ENCODE data around the gene FAM107B.
"Not testable (repeated sequence)": the region's sequence is repeated elsewhere in the genome, so short reads cannot be mapped to it uniquely, and the experiment has no call there.

The FAM107B gene

GRCh38 chr10:14737808-14738545 is 36.7 kb downstream of the FAM107B start:
- DNase-seq, result no peak

DNA sequence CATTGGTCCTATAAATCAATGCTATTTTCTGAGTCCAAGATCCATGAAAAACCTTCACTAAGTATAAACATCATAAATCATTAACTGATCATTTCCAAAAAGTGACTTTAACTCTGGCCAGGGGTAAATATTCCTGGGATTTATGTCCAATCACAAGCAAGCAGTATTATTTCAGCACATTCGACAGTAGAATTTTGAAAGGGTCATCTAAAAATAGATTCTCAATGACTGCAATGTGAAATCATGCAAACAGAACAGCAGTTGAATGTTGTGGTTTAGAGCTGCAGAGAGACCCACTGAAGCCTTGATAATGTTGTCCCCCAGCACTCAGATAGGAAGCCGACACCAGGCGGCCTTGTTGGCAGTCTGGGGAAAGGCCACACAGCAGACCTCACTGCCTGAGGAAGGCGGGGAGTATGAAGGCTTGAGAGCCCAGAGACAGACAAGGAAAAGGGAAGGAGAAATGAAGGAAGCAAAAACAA is 38.1 kb downstream of the FAM107B start:
- peak in 1 of 58 donors; percentile 6 for DNase-seq

GRCh38 chr10:14736043-14736442 is 38.7 kb downstream of the FAM107B start:
- DNase-seq, result no peak

DNA sequence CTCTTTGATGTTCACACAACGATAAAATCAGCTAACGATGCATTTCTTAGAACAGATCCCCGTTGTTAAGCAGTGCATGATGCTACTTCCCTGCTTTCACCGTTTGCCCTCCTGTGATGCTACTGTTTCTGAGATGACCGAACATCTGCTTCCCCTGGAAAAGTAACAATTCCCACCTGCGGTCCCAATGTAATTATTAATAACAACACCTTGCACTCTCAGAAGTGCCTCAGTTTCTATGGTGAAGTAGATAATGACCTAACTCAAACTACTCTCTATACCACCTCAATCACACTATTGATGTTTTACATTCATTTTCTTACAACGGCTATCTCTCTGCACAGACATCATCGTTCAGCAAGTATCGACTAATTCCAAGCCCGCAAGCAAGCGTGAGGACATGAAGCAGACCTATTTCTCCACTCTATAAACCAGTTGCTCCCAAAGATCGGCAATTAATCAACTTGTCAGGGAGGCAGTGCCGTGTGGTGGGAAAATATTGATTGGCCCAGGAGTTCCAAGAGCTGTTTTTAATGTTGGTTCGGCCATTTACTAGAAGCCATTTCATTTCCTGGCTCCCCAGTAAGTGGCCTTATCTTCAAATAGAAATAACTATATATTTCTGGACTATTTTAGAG is 42.7 kb downstream of the FAM107B start:
- DNase-seq, result no peak

DNA sequence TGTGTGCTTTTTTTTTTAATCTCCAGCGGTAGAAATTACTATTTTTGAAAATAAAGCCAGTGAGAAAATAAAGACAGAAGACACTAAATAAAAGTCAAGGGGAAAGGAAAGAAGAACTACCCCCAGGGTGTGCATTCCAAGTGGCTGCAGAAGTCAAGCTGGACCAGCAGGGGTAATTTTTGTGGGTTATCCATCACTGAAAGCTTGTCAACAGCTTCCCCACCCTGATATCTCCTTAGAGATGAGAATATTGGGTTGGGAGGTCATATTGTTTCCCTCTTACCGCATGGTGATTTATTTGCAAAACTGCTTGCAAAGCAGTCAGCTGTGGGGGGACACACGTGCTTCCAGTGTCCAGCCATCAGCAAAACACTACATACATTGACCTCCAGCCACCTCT is 46.4 kb downstream of the FAM107B start:
- DNase-seq, result no peak

DNA sequence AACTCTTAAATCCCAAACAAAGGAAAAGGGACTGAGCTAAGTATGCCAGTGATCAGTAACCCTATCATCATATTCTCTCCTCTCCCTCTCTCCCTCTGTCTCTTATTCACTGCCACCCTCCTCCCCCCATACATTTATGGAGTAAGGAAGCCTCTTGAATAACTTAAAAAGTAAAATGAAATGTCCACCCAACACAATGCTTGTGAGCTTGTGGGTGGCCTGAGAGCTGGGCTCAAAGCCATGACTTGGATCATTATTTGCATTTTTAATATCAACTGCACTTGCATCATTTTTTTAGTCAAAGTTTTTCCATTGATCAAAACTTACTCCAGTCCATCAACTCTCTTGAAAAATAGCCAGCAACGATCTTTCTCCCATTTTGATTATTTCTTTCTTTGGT is 46.8 kb downstream of the FAM107B start:
- no peak for DNase-seq

DNA sequence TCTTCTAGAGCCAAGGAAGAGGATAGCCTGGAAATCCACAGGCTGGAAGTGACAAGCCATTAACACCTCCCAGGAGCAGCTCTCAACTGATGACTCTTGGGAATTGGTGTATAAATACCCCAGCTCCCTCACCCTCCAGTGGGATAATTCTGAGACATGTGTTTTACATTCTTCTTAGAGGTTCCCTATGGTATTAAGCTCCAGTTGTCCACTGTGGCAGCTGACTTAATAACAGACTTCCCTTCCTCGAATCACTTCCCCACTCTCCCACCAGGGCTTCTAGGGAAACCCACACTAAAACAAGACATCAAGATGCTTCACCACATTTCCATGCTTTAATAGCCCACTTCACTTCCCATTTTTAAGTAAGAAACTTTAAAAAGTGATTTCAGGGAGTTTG is 47.2 kb downstream of the FAM107B start:
- no peak for DNase-seq

DNA sequence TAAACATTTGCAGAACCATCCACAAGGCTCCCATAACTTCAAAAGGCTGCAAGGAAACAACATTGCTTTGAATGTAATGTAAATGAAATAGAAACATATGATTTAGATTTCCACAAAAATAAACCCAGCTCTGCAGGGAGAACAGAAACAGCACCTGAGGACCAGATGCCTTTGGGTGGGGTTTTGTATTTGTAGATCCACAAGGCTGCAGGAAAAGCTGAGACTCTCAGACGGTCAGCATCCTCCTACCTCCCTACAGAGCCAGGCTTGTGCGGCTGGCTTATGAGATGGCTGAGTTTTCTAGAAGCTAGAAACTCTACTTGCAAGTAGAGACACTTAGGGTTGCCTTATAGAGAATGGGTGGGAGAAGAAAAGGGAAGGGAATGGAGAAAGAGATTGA is 49.8 kb downstream of the FAM107B start:
- no peak for DNase-seq

GRCh38 chr10:14723052-14723689 is 51.5 kb downstream of the FAM107B start:
- no peak for DNase-seq

DNA sequence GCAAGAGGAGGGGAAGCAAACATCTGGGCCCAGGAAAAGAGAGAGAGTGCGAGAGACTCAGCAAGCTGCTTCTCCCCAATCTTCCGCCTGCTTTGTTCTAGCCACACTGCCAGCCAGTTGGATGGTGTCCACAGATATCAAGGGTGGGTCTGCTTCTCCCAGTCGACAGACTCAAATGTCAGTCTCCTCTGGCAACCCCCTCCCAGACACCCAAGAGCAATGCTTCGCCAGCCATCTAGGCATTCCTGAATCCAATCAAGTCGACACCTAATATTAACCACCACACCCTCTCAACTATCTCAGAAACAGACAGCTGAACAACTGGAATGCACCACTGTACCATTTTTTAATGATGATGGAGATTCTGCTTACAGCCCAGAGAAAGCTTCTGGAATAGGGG is 57.1 kb downstream of the FAM107B start:
- no peak for DNase-seq

DNA sequence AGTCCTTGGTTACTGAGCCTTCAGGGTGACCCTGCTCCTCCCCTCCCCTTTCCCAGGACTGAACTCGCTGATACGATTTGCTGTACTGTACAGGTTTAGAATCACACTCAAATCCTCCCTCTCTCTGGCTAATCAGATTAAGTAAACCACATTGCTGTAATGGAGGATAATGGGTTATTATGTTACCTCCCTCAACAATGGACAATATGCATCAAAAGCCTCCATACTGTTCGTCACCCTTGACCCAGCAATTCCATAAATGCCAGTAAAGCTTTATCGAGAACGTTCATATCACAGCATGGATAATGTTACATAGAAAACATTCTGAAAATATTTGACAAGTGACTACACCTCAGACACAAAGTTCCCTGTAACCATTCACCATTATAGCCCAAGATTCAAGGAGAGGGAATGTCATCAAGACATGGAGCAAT is 61.7 kb downstream of the FAM107B start:
- no peak for DNase-seq

GRCh38 chr10:14709344-14709743 is 65.4 kb downstream of the FAM107B start:
- DNase-seq, result not testable (repeated sequence)

DNA sequence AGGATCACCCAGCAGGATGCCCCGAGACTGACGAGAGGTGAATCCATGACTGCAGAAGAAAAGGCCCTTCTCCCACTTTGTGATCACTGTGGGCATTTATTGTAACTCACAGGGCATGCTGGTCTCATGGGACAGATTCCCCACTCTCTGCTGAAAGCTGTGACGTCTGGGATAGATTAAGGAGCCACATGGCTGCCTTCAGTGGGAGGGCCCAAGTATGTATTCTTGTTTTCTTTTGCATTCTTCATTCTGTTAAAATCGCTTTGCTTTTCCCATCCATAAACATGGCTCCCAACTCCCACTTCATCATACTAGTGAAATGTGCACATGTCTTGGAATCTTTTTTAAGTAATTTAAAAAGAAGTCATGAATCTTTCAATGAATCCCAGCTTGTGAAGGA is 67.2 kb downstream of the FAM107B start:
- DNase-seq, result no peak

- DNase-seq, result no peak
Measured at GRCh38 chr10:14705548-14706230, 69.0 kb downstream of the FAM107B start.

DNA sequence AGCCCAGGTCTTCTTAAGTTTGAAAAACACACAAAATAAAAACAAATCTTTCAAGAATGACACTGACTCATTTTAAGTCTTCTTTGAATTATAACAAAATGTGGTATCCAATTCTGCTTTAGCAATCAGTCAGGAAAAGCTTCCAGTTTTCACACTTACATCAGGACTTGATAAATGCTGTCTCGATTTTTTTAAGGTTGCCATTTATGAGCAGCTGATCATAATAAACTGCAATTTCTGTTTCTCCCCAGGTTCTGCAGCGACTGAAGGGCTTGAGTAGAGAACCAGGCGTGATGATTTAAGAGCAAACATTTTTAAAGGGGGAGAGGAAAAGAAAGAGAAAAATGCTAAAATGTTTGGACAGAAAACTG is 71.1 kb downstream of the FAM107B start:
- no peak for DNase-seq

DNA sequence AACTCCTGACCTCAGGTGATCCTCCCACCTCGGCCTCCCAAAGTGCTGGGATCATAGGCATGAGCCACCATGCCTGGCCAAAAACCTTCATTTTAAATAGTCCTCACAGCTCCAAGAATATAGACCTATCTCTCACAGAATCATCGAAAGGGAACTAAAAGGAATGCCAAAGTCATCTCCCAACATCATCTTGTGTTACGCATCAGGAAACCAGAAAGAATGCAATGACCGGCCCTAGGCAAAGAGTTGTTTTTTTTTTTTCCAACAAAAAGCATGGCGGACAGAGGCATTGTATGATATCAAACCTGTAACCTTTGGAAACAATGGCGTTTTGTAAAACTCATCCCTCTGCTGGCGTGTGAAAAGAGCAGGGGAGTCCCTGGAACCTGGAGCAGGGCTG is 73.2 kb downstream of the FAM107B start:
- DNase-seq, result no peak

GRCh38 chr10:14700546-14700945 is 74.2 kb downstream of the FAM107B start:
- DNase-seq, result peak in 2 of 58 donors; percentile 2 to 15

DNA sequence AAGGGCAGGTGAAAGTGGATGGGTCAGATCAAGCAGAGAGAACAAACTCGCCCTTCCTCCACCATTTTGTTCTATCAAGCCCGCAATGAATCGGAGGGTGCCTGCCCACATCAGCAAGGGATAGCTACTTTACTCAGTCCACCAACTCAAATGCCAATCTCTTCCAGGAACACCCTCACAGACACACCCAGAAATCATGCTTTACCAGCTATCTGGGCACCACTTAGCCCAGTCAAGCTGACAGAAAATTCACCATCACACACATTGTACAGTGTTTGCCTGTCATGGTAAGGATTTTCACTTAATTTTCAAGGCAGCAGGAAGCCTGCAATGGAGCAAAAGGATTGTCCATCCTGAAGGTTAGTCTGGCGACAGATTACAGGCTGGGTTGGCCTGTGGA is 75.2 kb downstream of the FAM107B start:
- no peak for DNase-seq

- no peak for DNase-seq
Measured at GRCh38 chr10:14698829-14699170, 75.9 kb downstream of the FAM107B start.

GRCh38 chr10:14698111-14698828 is 76.4 kb downstream of the FAM107B start:
- no peak for DNase-seq

- DNase-seq, result no peak
Measured at GRCh38 chr10:14697281-14697680, 77.4 kb downstream of the FAM107B start.
